Neural cell (in vitro differentiated cells): ENCODE data around the gene ADAMTS6. TPM values are rescaled to one million over a fixed set of nuclear protein-coding genes. Genes with fewer than 3 reads are reported as not detected.

Experiments used
- H2AFZ ChIP-seq: fragments of 200-600, 300-800 bp; sonication (generic), shearing (Covaris generic); 2 replicates; pipeline ENCODE4 v1.6.0; 2014; ENCODE audit warnings: low read depth, mild to moderate bottlenecking, antibody characterized with exemption, low read length, moderate library complexity
- H3F3A ChIP-seq: fragments of 200-600 bp; shearing (Covaris generic); 2 replicates; pipeline ENCODE4 v1.6.1; 2016; ENCODE audit warnings: mild to moderate bottlenecking, moderate library complexity, mixed read lengths, antibody characterized with exemption, low read length; ENCODE audit not compliant: insufficient read depth, poor library complexity, severe bottlenecking
- H3K27ac ChIP-seq: fragments of 200-600, 300-800 bp; sonication (generic), shearing (Covaris generic); 2 replicates; pipeline ENCODE4 v1.5.1; 2014; ENCODE audit warnings: mild to moderate bottlenecking, low read length, moderate library complexity
- H3K27me3 ChIP-seq: fragments of 300-800, 200-600 bp; sonication (generic), shearing (Covaris generic); 2 replicates; pipeline ENCODE4 v1.6.0; 2014; ENCODE audit warnings: mild to moderate bottlenecking, low read depth, low read length, moderate library complexity; ENCODE audit not compliant: insufficient read depth
- H3K36me3 ChIP-seq: fragments of 300-800, 200-600 bp; sonication (generic), shearing (Covaris generic); 2 replicates; pipeline ENCODE4 v1.5.1; 2014; ENCODE audit warnings: mild to moderate bottlenecking, antibody characterized with exemption, low read length, moderate library complexity; ENCODE audit not compliant: insufficient read depth
- H3K4me2 ChIP-seq: fragments of 300-800, 200-600 bp; sonication (generic), shearing (Covaris generic); 2 replicates; pipeline ENCODE4 v1.6.0; 2014; ENCODE audit warnings: mild to moderate bottlenecking, low read length
- H3K4me3 ChIP-seq: fragments of 300-800, 200-600 bp; sonication (generic), shearing (Covaris generic); 2 replicates; pipeline ENCODE4 v1.5.1; 2014; ENCODE audit warnings: mild to moderate bottlenecking, low read length, moderate library complexity
- H3K79me2 ChIP-seq: fragments of 200-600 bp; shearing (Covaris generic); replicated peaks from 2 replicates; pipeline ENCODE4 v1.6.0; 2014; ENCODE audit warnings: mild to moderate bottlenecking, low read length, moderate library complexity; ENCODE audit not compliant: insufficient read depth
- H3K9ac ChIP-seq: fragments of 300-800, 200-600 bp; sonication (generic), shearing (Covaris generic); 2 replicates; pipeline ENCODE4 v1.6.1; 2016; ENCODE audit warnings: mild to moderate bottlenecking, low read length, mixed read lengths
- H3K9me2 ChIP-seq: fragments of 200-600 bp; shearing (Covaris generic); 2 replicates; pipeline ENCODE4 v1.6.1; 2016; ENCODE audit warnings: mild to moderate bottlenecking, low read length, mixed read lengths; ENCODE audit not compliant: insufficient read depth
- H3K9me3 ChIP-seq: fragments of 200-600, 300-800 bp; sonication (generic), shearing (Covaris generic); 2 replicates; pipeline ENCODE4 v1.6.1; 2016; ENCODE audit warnings: mild to moderate bottlenecking, mixed run types, low read length, moderate library complexity, mixed read lengths
- H4K20me1 ChIP-seq: fragments of 200-600 bp; shearing (Covaris generic); 2 replicates; pipeline ENCODE4 v1.6.1; 2016; ENCODE audit warnings: mild to moderate bottlenecking, mixed run types; ENCODE audit not compliant: insufficient read depth
- EP300 ChIP-seq: fragments of 450-650 bp; conservative IDR thresholded peaks from 2 replicates; pipeline ENCODE4 v1.6.1; 2014; ENCODE audit warnings: antibody characterized with exemption, mild to moderate bottlenecking, moderate library complexity; ENCODE audit not compliant: poor library complexity, severe bottlenecking
- EZH2 ChIP-seq: fragments of 200-600, 300-800 bp; shearing (Covaris generic), sonication (generic); IDR thresholded peaks from 2 replicates; pipeline ENCODE4 v1.6.1; 2014; ENCODE audit warnings: antibody characterized with exemption, low read length, borderline replicate concordance, mild to moderate bottlenecking; ENCODE audit not compliant: insufficient read depth, poor library complexity, severe bottlenecking
- MXI1 ChIP-seq: fragments of 450-650 bp; conservative IDR thresholded peaks from 2 replicates; pipeline ENCODE4 v1.6.1; 2014; ENCODE audit warnings: antibody characterized with exemption, mild to moderate bottlenecking; ENCODE audit not compliant: poor library complexity, severe bottlenecking
- POLR2AphosphoS5 ChIP-seq: IDR thresholded peaks from 2 replicates; pipeline ENCODE4 v1.6.1; 2012
- RAD21 ChIP-seq: fragments of 450-650 bp; conservative IDR thresholded peaks from 2 replicates; pipeline ENCODE4 v1.6.1; 2014; ENCODE audit warnings: antibody characterized with exemption, mild to moderate bottlenecking, moderate library complexity
- SMC3 ChIP-seq: fragments of 450-650 bp; conservative IDR thresholded peaks from 2 replicates; pipeline ENCODE4 v1.6.1; 2014; ENCODE audit warnings: antibody characterized with exemption, mild to moderate bottlenecking, moderate library complexity; ENCODE audit not compliant: poor library complexity
- TAF1 ChIP-seq: IDR thresholded peaks from 2 replicates; pipeline ENCODE4 v1.6.1; 2012; ENCODE audit warnings: low read depth
- polyA plus RNA-seq: library from polyadenylated mRNA; depleted of rRNA; stranded (reverse); fragments of >200 nt; gene quantifications from 2 replicates; pipeline ENCODE4 v1.2.3, GENCODE V29; 2014
- TF ChIP-seq, protein P1 (sequence below): fragments of 450-650 bp; IDR thresholded peaks from 2 replicates; pipeline ENCODE4 v1.5.1; 2014; ENCODE audit warnings: antibody characterized with exemption, mild to moderate bottlenecking, moderate library complexity; ENCODE audit not compliant: poor library complexity, severe bottlenecking
- TF ChIP-seq, protein P2 (sequence below): IDR thresholded peaks from 2 replicates; pipeline ENCODE4 v1.6.1; 2012; ENCODE audit warnings: borderline replicate concordance

Gene ADAMTS6
- polyA plus RNA-seq, 1 donor from 2014 or later, result 0.58 TPM

DNA sequence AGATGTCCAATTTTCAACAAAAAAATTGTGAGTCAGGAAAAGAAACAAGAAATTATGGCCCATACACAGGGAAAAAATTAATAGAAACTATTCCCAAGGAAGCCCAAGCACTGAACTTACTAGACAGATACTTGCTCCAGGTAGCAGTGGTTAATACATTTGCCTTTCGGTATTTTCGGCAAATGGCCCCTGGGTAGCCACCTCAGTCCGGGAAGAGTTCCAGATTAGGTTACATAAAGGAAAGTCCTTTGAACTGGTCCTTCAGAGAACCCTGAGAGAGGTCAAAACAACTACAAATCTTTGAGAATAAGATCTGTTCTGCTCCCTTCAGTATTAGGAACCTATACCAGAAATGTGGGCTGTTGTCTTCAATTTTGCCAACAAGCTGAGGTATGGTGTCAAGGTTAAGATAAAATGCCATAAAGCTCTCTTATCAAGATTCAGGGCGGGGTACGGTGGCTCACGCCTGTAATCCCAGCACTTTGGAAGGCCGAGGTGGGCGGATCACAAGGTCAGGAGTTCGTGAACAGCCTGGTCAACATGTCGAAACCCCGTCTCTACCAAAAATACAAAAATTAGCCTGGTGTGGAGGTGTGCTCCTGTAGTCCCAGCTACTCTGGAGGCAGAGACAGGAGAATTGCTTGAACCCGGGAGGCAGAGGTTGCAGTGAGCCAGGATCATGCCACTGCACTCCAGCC is 369.6 kb downstream of the ADAMTS6 start:
- Histone ChIP-seq H3K36me3 (no peaks in the 10 kb centered on the region), H3K27ac (no peak overlapping the region), H4K20me1 (no peaks in the 10 kb centered on the region), H3K9ac (no peak overlapping the region), H3F3A (no peaks in the 10 kb centered on the region), H2AFZ (no peak overlapping the region), H3K4me3 (no peak overlapping the region), H3K4me2 (no peak overlapping the region), H3K27me3 (no peaks in the 10 kb centered on the region), H3K9me2 (no peaks in the 10 kb centered on the region), H3K79me2 (no peaks in the 10 kb centered on the region), H3K9me3 (no peaks in the 10 kb centered on the region)
- TF ChIP-seq MXI1, result no peak
- no peak for TF ChIP-seq TAF1
- TF ChIP-seq RAD21, result no peak
- TF ChIP-seq, protein P1, sequence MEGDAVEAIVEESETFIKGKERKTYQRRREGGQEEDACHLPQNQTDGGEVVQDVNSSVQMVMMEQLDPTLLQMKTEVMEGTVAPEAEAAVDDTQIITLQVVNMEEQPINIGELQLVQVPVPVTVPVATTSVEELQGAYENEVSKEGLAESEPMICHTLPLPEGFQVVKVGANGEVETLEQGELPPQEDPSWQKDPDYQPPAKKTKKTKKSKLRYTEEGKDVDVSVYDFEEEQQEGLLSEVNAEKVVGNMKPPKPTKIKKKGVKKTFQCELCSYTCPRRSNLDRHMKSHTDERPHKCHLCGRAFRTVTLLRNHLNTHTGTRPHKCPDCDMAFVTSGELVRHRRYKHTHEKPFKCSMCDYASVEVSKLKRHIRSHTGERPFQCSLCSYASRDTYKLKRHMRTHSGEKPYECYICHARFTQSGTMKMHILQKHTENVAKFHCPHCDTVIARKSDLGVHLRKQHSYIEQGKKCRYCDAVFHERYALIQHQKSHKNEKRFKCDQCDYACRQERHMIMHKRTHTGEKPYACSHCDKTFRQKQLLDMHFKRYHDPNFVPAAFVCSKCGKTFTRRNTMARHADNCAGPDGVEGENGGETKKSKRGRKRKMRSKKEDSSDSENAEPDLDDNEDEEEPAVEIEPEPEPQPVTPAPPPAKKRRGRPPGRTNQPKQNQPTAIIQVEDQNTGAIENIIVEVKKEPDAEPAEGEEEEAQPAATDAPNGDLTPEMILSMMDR, result no peak
- TF ChIP-seq SMC3, result no peak
- no peak for TF ChIP-seq EP300
- no peak for TF ChIP-seq EZH2
- TF ChIP-seq POLR2AphosphoS5, result no peak
- TF ChIP-seq, protein P2, sequence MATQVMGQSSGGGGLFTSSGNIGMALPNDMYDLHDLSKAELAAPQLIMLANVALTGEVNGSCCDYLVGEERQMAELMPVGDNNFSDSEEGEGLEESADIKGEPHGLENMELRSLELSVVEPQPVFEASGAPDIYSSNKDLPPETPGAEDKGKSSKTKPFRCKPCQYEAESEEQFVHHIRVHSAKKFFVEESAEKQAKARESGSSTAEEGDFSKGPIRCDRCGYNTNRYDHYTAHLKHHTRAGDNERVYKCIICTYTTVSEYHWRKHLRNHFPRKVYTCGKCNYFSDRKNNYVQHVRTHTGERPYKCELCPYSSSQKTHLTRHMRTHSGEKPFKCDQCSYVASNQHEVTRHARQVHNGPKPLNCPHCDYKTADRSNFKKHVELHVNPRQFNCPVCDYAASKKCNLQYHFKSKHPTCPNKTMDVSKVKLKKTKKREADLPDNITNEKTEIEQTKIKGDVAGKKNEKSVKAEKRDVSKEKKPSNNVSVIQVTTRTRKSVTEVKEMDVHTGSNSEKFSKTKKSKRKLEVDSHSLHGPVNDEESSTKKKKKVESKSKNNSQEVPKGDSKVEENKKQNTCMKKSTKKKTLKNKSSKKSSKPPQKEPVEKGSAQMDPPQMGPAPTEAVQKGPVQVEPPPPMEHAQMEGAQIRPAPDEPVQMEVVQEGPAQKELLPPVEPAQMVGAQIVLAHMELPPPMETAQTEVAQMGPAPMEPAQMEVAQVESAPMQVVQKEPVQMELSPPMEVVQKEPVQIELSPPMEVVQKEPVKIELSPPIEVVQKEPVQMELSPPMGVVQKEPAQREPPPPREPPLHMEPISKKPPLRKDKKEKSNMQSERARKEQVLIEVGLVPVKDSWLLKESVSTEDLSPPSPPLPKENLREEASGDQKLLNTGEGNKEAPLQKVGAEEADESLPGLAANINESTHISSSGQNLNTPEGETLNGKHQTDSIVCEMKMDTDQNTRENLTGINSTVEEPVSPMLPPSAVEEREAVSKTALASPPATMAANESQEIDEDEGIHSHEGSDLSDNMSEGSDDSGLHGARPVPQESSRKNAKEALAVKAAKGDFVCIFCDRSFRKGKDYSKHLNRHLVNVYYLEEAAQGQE, result no peak

DNA sequence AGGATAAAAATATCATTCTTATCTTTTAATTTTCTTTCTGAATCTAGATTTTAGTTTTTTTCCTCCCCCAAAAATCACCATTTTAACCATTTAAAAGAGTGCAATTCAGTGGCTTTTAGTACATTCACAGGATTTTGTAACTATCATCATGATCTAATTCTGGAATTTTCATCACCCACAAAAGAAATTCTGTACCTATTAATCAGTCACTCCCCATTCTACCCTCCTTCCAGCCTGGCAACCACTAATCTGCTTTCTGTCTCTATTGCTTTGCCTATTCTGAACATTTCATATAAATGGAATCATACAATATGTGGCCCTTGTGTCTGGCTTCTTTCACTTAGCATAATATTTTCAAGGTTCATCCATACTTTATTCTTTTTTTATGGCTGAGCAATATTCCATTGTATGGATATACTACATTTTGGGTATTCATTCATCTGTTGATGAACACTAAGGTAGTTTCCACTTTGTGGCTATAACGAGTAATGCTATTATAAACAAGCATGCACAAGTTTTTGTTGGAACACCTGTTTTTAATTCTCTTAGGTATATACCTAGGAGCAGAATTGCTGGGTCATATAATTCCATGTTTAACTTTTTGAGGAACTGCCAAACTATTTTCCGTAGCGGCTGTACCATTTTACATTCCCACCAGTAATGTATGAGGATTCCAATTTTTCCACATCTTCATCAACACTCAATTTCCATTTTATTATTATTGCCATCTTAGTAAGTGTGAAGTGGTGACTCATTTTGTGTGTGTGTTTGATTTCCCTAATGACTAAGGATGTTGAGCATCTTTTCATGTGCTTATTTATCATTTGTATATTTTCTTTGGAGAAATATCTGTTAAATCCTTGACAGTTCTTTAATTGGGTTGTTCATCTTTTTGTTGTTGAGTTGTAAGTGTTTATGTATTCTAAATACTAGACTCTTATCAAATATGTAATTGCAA is 372.7 kb downstream of the ADAMTS6 start:
- no peaks in the 10 kb centered on the region for H3K9me3 ChIP-seq
- no peaks in the 10 kb centered on the region for H3K9me2 ChIP-seq
- H3K27ac ChIP-seq, result no peak overlapping the region
- H3K4me3 ChIP-seq, result no peak overlapping the region
- no peaks in the 10 kb centered on the region for H4K20me1 ChIP-seq
- H2AFZ ChIP-seq, result no peak overlapping the region
- H3K9ac ChIP-seq, result no peak overlapping the region
- no peaks in the 10 kb centered on the region for H3K79me2 ChIP-seq
- H3F3A ChIP-seq, result no peaks in the 10 kb centered on the region
- H3K27me3 ChIP-seq, result no peaks in the 10 kb centered on the region
- no peak for TF ChIP-seq EP300
- TF ChIP-seq TAF1, result no peak
- no peaks in the 10 kb centered on the region for H3K36me3 ChIP-seq
- no peak overlapping the region for H3K4me2 ChIP-seq
